IMR-90 (cell line): ENCODE measurements around the gene NTM. TPM values are rescaled to one million over a fixed set of nuclear protein-coding genes. Genes with fewer than 3 reads are reported as not detected.
A peak's percentile ranks its signal among the peaks of the same experiment; 100 is the strongest.

Experiments
- ATAC-seq: fragments of 200-7000 bp; cut with Tn5 transposase; 2 replicates; pipeline ENCODE4 v1.9.1; 2020; ENCODE audit warnings: low read depth, mild to moderate bottlenecking, moderate library complexity
- BruUV-seq: library from RNA; stranded (reverse); fragments of 400-500 nt; replicated peaks from 2 replicates; lab custom pipeline; 2021; lab: Mats Ljungman, UMichigan
- CTCF ChIA-PET: fragments of 300-600 bp; formaldehyde crosslinking; extraction: SDS; loops from one replicate; lab custom pipeline; 2021; ENCODE audit warnings: antibody characterized with exemption; lab: Yijun Ruan, JAX
- POLR2A ChIA-PET: fragments of 300-600 bp; sonication (Branson Sonifier 250); formaldehyde crosslinking; loops from one replicate; lab custom pipeline; 2022; ENCODE audit warnings: antibody characterized with exemption; ENCODE audit not compliant: unreplicated experiment; lab: Charles Lee
- DNase-seq: peaks from one replicate; pipeline ENCODE4 v3.0.0; 2013
- H2AFZ ChIP-seq: replicated peaks from 2 replicates; pipeline ENCODE3; 2013; ENCODE audit warnings: low read length, mild to moderate bottlenecking; ENCODE audit not compliant: poor library complexity
- H2AK5ac ChIP-seq: 2 replicates; pipeline ENCODE4 v1.6.1; 2013; ENCODE audit warnings: low read depth, low read length, inconsistent platforms
- H2AK9ac ChIP-seq: replicated peaks from 2 replicates; pipeline ENCODE3; 2013; ENCODE audit warnings: mild to moderate bottlenecking, low read depth, low read length, moderate library complexity; ENCODE audit not compliant: poor library complexity
- H2BK120ac ChIP-seq: 2 replicates; pipeline ENCODE4 v1.6.1; 2013; ENCODE audit warnings: low read depth, low read length, inconsistent platforms
- H2BK15ac ChIP-seq: 3 replicates; pipeline ENCODE4 v1.6.1; 2013; ENCODE audit warnings: low read depth, low read length, inconsistent platforms
- H2BK20ac ChIP-seq: 2 replicates; pipeline ENCODE4 v1.6.1; 2013; ENCODE audit warnings: low read depth, mild to moderate bottlenecking, inconsistent platforms, low read length, moderate library complexity
- H2BK5ac ChIP-seq: 2 replicates; pipeline ENCODE4 v1.6.1; 2013; ENCODE audit warnings: mild to moderate bottlenecking, low read depth, low read length, inconsistent platforms; ENCODE audit not compliant: poor library complexity, severe bottlenecking
- H3K14ac ChIP-seq: replicated peaks from 2 replicates; pipeline ENCODE4 v1.6.1; 2013; ENCODE audit warnings: low read depth, low read length, inconsistent platforms
- H3K18ac ChIP-seq: 2 replicates; pipeline ENCODE4 v1.6.1; 2013; ENCODE audit warnings: low read depth, low read length, control low read depth
- H3K23ac ChIP-seq: 2 replicates; pipeline ENCODE4 v1.6.1; 2013; ENCODE audit warnings: low read depth, low read length, inconsistent platforms
- H3K27ac ChIP-seq: 2 replicates; pipeline ENCODE4 v1.5.1; 2013; ENCODE audit warnings: mild to moderate bottlenecking, control low read depth, low read length; ENCODE audit not compliant: insufficient read depth
- H3K27me3 ChIP-seq: 2 replicates; pipeline ENCODE4 v1.6.1; 2013; ENCODE audit warnings: low read length; ENCODE audit not compliant: control insufficient read depth, insufficient read depth
- H3K36me3 ChIP-seq: 2 replicates; pipeline ENCODE4 v1.6.1; 2013; ENCODE audit warnings: low read length, mixed read lengths; ENCODE audit not compliant: control insufficient read depth, insufficient read depth
- H3K4ac ChIP-seq: 2 replicates; pipeline ENCODE4 v1.6.1; 2013; ENCODE audit warnings: low read depth, low read length, inconsistent platforms
- H3K4me1 ChIP-seq: 2 replicates; pipeline ENCODE4 v1.6.1; 2013; ENCODE audit warnings: low read length, mixed read lengths; ENCODE audit not compliant: control insufficient read depth, insufficient read depth
- H3K4me2 ChIP-seq: 2 replicates; pipeline ENCODE4 v1.6.1; 2013; ENCODE audit warnings: low read depth, mild to moderate bottlenecking, control low read depth, low read length, moderate library complexity
- H3K4me3 ChIP-seq: 2 replicates; pipeline ENCODE4 v1.5.1; 2013; ENCODE audit warnings: low read depth, mild to moderate bottlenecking, control low read depth, low read length, moderate library complexity; ENCODE audit not compliant: insufficient read depth
- H3K56ac ChIP-seq: 2 replicates; pipeline ENCODE4 v1.6.1; 2013; ENCODE audit warnings: low read length, inconsistent platforms; ENCODE audit not compliant: insufficient read depth; ENCODE audit errors: extremely low read depth
- H3K79me1 ChIP-seq, 2 experiments: 2 replicates each; pipeline ENCODE4 v1.6.1; 2013; ENCODE audit warnings: low read length in 2 of 2, inconsistent platforms in 1 of 2, low read depth in 1 of 2
- H3K9ac ChIP-seq: 2 replicates; pipeline ENCODE4 v1.6.1; 2013; ENCODE audit warnings: low read depth, low read length, control low read depth
- H3K9me1 ChIP-seq: 2 replicates; pipeline ENCODE4 v1.6.1; 2013; ENCODE audit warnings: low read length, inconsistent platforms; ENCODE audit not compliant: insufficient read depth
- H3K9me3 ChIP-seq: 2 replicates; pipeline ENCODE4 v1.6.1; 2013; ENCODE audit warnings: low read length; ENCODE audit not compliant: control insufficient read depth, insufficient read depth
- H4K20me1 ChIP-seq: 2 replicates; pipeline ENCODE4 v1.6.1; 2013; ENCODE audit warnings: low read length, inconsistent platforms; ENCODE audit not compliant: insufficient read depth
- H4K5ac ChIP-seq: 2 replicates; pipeline ENCODE4 v1.6.1; 2013; ENCODE audit warnings: mild to moderate bottlenecking, low read depth, low read length, control low read depth
- H4K8ac ChIP-seq, 2 experiments: 2 replicates each; pipeline ENCODE4 v1.6.1; 2013; ENCODE audit warnings: low read depth in 2 of 2, low read length in 2 of 2, control low read depth in 1 of 2, inconsistent platforms in 1 of 2
- H4K91ac ChIP-seq: 2 replicates; pipeline ENCODE4 v1.6.1; 2013; ENCODE audit warnings: low read depth, low read length, inconsistent platforms; ENCODE audit not compliant: insufficient read depth
- CHD1 ChIP-seq: IDR thresholded peaks from 2 replicates; pipeline ENCODE4 v1.6.1; 2012; ENCODE audit warnings: low read depth, low read length, improper control_type of control experiment
- FOS ChIP-seq: fragments of 150-350 bp; IDR thresholded peaks from 2 replicates; pipeline ENCODE4 v1.6.1; 2016; ENCODE audit warnings: low read depth, low read length
- MAFK ChIP-seq: IDR thresholded peaks from 2 replicates; pipeline ENCODE4 v1.6.1; 2012; ENCODE audit warnings: low read depth, low read length, improper control_type of control experiment
- MXI1 ChIP-seq: IDR thresholded peaks from 2 replicates; pipeline ENCODE4 v1.6.1; 2012; ENCODE audit warnings: low read depth, mild to moderate bottlenecking, low read length, moderate library complexity, borderline replicate concordance
- NFE2L2 ChIP-seq: fragments of 150-350 bp; IDR thresholded peaks from 2 replicates; pipeline ENCODE4 v1.6.1; 2016; ENCODE audit warnings: low read depth, mild to moderate bottlenecking, low read length
- POLR2A ChIP-seq: IDR thresholded peaks from 2 replicates; pipeline ENCODE4 v1.6.1; 2012; ENCODE audit warnings: mild to moderate bottlenecking, low read depth, low read length
- SMC3 ChIP-seq: fragments of 150-350 bp; IDR thresholded peaks from 2 replicates; pipeline ENCODE4 v1.6.1; 2016; ENCODE audit warnings: low read depth, mild to moderate bottlenecking, antibody characterized with exemption, low read length, moderate library complexity
- WGBS, 2 experiments: methylation state at CpG; one replicate each; pipeline versions ENCODE4 v1.1.5 to v1.1.7; 2013; ENCODE audit warnings: missing lambda C conversion rate in 2 of 2; ENCODE audit not compliant: insufficient read length in 1 of 2; ENCODE audit errors: extremely low coverage in 2 of 2; 5-methylcytosine and 5-hydroxymethylcytosine counted together
- dilution Hi-C: fragments of 300-500 bp; cut with HindIII; formaldehyde crosslinking; loops from one replicate; pipeline ENCODE4 v1.14.3; 2018; ENCODE audit warnings: low sequenced_read_pairs; ENCODE audit not compliant: unreplicated experiment
- in situ Hi-C: fragments of 300-500 bp; cut with MboI; formaldehyde crosslinking; loops from 3 replicates; pipeline ENCODE4 v1.14.3; 2019; ENCODE audit warnings: low sequenced_read_pairs, inconsistent platforms, mixed read lengths
- intact Hi-C: fragments of 100-400 bp; cut with micrococcal nuclease; formaldehyde crosslinking; loops from 2 replicates; pipeline ENCODE4 v1.10.0; 2022
- polyA plus RNA-seq, 3 experiments: library from polyadenylated mRNA; depleted of rRNA; stranded (reverse); fragments of >200 nt; gene quantifications; 2 replicates each; pipeline ENCODE4 v1.2.3, GENCODE V29; 2012; ENCODE audit warnings: low replicate concordance in 1 of 3
- total RNA-seq: library from RNA; depleted of rRNA; stranded (reverse); fragments of >200 nt; gene quantifications from 2 replicates; pipeline ENCODE4 v1.2.3, GENCODE V29; 2012

Gene NTM
- total and polyA plus RNA-seq, 2 of the 4 experiments (the other 2 are of a cell fraction) = 19.5 to 25.5 TPM

DNA sequence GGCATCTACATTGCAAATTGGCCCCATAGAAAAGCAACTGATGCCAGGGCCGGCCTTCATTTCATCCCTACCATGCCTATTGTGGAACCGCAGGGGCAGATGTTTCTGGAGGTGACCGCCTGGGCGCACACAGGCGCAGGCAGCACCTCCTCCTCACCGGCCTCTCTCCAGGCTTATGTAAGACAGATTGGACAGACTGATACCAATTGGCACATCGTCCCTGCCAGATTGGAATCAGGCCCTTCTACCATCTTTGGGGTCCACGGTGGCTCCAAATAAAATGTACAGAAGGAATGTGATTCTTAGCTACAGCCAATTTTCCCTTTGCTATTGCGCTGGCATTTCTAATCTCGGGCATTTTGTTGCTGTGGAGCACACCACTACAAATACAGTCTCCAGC, 732.6 kb downstream of the NTM start:
- CTCF ChIA-PET = interaction anchor here (1.4 to 1.7 kb wide), 2 partner anchors 24 to 408 kb away, joined by 4 to 5 read pairs; no protein-coding TSS in a partner anchor
- in situ Hi-C loops = no loop called here

More for the DNA sequence above, 732.6 kb downstream of the NTM start:
- H3K23ac ChIP-seq = no peak overlapping the region
- H3K9ac ChIP-seq = no peak overlapping the region
- H4K91ac ChIP-seq = peak overlapping the region; percentile 88; the same call in 1 of the 2 replicates
- H3K27ac ChIP-seq = no peak overlapping the region
- ATAC-seq (no peak), DNase-seq (no peak)
- POLR2A ChIA-PET = no interaction called here
- H3K27me3 ChIP-seq = no peaks in the 10 kb centered on the region
- no peak overlapping the region for H2AFZ ChIP-seq
- no peak overlapping the region for H2BK5ac ChIP-seq
- peaks cover 24% of the 10 kb centered on the region for H3K9me1 ChIP-seq
- H2AK9ac ChIP-seq = no peak overlapping the region
- H3K14ac ChIP-seq = peak overlapping the region; percentile 76; the same call in 1 of the 2 replicates
- H2BK15ac ChIP-seq = no peak overlapping the region; the same call in 2 of the 3 replicates
- peak overlapping the region; percentile 86 for H3K4ac ChIP-seq
- no peak overlapping the region; the same call in 1 of the 2 replicates for H3K18ac ChIP-seq
- no peaks in the 10 kb centered on the region for H4K20me1 ChIP-seq
- H3K4me2 ChIP-seq = no peak overlapping the region
- no TSS peak for BruUV-seq
- H3K79me1 ChIP-seq = peaks cover 20 to 47% of the 10 kb centered on the region in 2 experiments; a peak in 3 of 4 replicates
- TF ChIP-seq SMC3 (no peak), NFE2L2 (no peak), POLR2A (no peak), MAFK (no peak), CHD1 (no peak), FOS (no peak), MXI1 (no peak)
- dilution Hi-C loops (no loop called here), intact Hi-C loops (no loop called here)
- peak overlapping the region in 1 of 2 experiments; percentile 87; a peak in 1 of 4 replicates for H4K8ac ChIP-seq
- no peaks in the 10 kb centered on the region for H3K9me3 ChIP-seq
- WGBS, 2 experiments = 97% methylated on average over 5 of the region's 10 CpGs; no CpG with 5 or more reads in 1 of the 2 experiments
- peaks cover 15% of the 10 kb centered on the region for H3K4me1 ChIP-seq
- peak overlapping the region; percentile 55; the same call in 1 of the 2 replicates for H2AK5ac ChIP-seq
- H3K4me3 ChIP-seq = no peak overlapping the region
- H2BK120ac ChIP-seq = peak overlapping the region; percentile 92; the same call in 1 of the 2 replicates
- no peaks in the 10 kb centered on the region for H3K36me3 ChIP-seq
- H4K5ac ChIP-seq = no peak overlapping the region
- H3K56ac ChIP-seq = no peak overlapping the region
- H2BK20ac ChIP-seq = peak overlapping the region; percentile 21
